ENCODE measurements around the gene PLSCR3. TPM values are rescaled to one million over a fixed set of nuclear protein-coding genes. Genes with fewer than 3 reads are reported as not detected.
A peak's percentile ranks its signal among the peaks of the same experiment; 100 is the strongest.
"Not testable (repeated sequence)": the region's sequence is repeated elsewhere in the genome, so short reads cannot be mapped to it uniquely, and the experiment has no call there.

Gene PLSCR3
- total RNA-seq, 2 donors from 2014 or later: 22.4 to 29.0 TPM

DNA sequence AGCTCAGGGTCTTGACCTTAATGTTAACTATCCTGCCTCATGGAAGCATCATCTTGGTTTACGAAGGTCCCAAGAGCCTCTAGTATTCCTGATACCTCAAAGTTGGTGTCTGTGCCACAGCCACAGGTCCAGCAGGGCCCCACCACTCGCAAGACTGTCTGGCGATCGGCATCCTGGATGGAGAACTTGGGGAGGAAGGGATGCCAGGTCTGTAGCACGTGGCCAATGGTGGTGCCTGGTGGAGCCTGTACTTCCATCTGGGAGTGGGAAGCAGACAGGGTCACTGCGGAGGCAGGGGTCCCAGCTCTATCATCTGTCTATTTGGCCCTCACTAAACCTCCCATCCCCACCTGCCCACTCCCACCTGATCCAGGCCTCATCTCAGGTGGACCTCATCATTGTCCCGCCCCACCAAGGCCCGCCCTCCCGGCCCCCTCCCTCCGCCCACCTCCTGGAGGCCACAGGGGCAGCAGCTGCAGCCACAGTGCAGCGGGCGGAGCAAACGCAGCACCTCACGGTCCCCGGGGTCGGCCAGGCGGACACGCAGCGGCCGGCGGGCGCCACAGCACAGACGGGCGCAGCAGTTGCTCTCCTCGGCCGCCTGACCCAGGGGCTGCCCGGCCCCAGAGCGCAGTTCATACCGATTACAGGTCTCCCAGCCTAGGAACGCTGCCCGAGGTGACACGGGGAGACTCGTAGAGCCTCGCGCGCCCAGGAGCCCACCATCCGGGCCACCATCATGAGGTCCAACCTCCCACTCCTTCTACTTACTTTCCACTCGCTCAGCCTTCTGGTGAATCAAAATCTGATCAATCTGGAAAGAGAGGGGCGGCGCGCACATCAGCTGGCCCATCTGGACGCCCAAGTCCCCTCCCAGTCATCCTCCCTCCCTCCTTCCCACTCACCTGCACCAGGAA is 1.4 kb downstream of the PLSCR3 start:
- intact Hi-C loops (cut with DNase I): loop anchor here in 1 of 2 donors (5.0 kb wide), 1 partner anchor 36 kb away; the partner anchor contains the start of gene TMEM95
- DNase-seq: no peak
- no peak for ATAC-seq

DNA sequence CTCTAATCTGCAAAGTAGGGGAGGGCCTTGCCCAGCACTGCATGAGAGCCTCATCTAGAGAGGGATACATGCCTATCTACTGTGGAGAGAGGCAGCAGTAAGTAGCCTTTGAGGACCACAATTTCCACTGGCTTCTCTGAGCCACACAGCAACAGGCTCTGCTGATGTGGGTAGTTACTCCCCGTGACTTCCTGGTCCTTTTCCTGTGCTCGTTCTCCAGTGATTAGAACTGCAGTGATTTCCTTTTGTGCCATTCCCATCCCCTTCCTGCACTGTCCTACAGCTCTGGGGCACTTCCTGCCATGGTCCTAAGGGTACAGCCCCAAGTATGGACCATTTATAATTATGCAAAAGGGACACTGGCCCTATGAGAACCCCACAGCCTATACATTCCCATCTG is 3.0 kb downstream of the PLSCR3 start:
- intact Hi-C loops (cut with DNase I): loop anchor here in 1 of 2 donors (5.0 kb wide), 1 partner anchor 34 kb away; the partner anchor contains the start of gene TMEM95
- ATAC-seq: no peak
- no peak for DNase-seq

GRCh38 chr17:7389924-7390910 is 4.1 kb downstream of the PLSCR3 start:
- no peak for ATAC-seq
- intact Hi-C loops (cut with DNase I): loop anchor here in 1 of 2 donors (5.0 kb wide), 1 partner anchor 33 kb away; the partner anchor contains the start of gene TMEM95
- no peak for DNase-seq

GRCh38 chr17:7388856-7389255 is 5.5 kb downstream of the PLSCR3 start:
- intact Hi-C loops (cut with DNase I): no loop called here
- no peak for ATAC-seq

DNA sequence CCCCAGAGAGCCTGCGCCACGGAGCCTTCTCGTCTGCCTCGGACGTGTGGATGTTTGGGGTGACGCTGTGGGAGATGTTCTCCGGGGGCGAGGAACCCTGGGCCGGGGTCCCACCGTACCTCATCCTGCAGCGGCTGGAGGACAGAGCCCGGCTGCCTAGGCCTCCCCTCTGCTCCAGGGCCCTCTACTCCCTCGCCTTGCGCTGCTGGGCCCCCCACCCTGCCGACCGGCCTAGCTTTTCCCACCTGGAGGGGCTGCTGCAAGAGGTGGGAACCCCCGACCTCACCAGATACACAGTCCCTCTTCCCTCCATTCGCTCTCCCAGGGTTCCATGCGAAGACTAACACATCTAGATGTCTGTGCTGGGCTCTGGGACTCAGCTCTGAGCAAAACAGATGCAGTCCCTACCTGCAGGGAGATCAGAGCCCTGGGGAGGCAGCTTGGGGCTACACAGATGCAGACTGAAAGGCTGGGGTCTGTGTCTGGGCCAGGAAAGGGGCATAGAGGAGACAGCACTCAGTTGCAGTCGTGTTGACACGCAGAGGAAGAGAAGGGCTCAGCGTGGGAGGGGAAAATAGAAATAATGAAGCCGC is 9.7 kb downstream of the PLSCR3 start:
- intact Hi-C loops (cut with DNase I): no loop called here
- DNase-seq (no peak), ATAC-seq (no peak)

More at GRCh38 chr17:7388856-7389255, 5.5 kb downstream of the PLSCR3 start:
- no peak for DNase-seq

DNA sequence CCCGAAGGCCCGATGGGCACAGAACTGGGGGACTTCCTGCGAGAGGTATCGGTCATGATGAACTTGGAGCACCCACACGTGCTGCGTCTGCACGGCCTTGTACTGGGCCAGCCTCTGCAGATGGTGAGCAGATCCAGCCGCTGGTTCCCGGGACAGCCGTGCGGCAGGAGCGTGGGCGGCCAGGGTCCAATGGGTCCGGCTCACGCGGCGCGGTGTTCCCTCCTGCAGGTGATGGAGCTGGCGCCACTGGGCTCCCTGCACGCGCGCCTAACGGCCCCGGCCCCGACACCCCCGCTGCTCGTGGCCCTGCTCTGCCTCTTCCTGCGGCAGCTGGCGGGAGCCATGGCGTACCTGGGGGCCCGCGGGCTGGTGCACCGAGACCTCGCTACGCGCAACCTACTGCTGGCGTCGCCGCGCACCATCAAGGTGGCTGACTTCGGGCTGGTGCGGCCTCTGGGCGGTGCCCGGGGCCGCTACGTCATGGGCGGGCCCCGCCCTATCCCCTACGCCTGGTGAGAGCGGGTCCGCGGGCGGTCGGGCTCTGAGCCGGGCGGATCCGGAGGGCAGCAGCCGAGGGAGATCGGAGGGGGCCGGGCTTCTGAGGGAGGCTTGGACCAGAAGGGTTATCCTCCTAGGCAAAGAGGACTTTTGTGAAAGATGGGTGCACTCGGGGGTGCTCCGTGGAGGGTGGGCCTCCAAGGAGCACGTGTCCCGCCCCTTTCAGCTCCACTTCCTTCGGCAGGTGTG is 10.4 kb downstream of the PLSCR3 start:
- DNase-seq (peak; percentile 62), ATAC-seq (peak; percentile 82 to 83)
- intact Hi-C loops (cut with DNase I): no loop called here

DNA sequence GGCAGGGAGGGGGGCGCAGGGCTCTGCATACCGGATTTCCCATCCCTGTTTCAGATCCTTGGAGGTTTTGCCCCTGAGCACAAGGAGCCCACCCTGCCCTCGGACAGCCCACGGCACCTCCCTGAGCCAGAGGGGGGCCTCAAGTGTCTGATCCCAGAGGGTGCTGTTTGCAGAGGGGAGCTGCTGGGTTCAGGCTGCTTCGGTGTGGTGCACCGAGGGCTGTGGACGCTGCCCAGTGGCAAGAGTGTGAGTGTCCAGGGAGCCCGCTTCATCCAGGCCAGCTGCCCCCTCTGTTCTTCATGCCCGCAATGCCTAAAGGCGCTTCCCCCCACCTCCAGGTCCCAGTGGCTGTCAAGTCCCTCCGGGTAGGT is 11.0 kb downstream of the PLSCR3 start:
- intact Hi-C loops (cut with DNase I): no loop called here
- ATAC-seq (no peak), DNase-seq (no peak)

- intact Hi-C loops (cut with DNase I): no loop called here
- DNase-seq (no peak), ATAC-seq (no peak)
Observed at GRCh38 chr17:7382901-7383300, 11.4 kb downstream of the PLSCR3 start.

DNA sequence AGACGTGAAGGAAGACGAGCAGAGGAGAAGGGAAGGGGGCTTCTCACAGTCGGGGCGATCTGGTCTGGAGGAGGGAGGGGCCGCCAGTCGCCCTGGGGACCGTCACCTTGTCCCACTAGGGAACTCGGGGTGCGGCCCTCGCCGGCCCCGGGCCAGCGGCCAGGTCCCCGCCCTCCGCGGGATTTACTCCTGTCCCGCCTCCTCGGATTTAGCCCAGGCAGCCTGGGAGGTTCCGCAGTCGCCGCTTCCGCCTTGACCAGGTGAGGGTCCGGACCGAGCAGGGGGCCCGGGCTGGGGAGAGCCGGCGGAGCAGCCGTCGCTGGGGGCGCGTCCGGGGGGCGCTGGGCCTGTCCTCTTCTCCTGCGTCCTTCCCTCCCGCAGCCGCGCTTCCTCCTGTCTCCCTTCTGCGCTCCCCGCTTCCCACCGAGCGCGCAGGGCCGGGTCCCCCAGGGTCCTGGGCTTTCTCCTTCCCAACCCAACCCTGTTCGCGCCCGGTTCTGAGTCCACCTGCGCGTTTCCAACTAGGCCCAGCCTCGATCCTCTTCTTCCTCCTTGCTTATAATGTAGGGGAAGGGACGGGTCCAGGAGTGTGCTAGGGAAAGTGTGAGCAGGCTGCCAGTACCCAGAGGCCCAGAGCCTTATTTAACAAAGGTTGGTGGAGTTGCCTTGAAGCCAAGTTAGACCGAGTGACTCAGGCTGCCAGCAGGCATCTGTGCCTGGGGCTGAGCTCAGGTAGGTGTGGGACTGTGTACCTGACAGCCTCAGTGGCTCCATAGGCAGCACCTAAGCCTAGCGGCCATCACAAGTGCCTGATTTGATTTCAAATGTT is 13.3 kb downstream of the PLSCR3 start, which contains the start of gene TNK1:
Gene TNK1, plus strand, starts transcription at position 235 of the 829 bp plus-strand sequence. CDS start 1,838 bp downstream, outside the sequence.
- intact Hi-C loops (cut with DNase I): no loop called here
- ATAC-seq (peak; percentile 48 to 72), DNase-seq (peak; percentile 65)

DNA sequence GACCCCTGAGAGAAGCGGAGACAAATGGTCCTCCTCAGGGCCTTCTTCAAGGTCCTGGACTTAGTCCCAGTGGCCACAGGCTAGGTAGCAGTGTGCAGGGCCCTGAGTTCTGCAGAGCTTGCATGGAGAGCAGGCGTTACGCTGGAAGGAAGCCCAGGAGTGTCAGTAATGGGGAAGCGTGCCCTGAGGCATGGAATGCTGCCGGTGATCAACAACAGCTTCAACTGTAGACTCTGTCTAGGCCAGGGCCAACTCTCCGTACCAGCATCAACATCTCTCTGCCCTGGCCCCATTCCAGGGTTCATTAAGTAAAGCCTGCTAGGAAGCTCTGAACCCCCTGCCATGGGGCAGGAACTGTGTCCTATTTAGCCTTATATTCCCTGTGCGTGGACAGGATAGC is 14.0 kb downstream of the PLSCR3 start:
- peak; percentile 52 to 71 for ATAC-seq
- DNase-seq: peak; percentile 56

DNA sequence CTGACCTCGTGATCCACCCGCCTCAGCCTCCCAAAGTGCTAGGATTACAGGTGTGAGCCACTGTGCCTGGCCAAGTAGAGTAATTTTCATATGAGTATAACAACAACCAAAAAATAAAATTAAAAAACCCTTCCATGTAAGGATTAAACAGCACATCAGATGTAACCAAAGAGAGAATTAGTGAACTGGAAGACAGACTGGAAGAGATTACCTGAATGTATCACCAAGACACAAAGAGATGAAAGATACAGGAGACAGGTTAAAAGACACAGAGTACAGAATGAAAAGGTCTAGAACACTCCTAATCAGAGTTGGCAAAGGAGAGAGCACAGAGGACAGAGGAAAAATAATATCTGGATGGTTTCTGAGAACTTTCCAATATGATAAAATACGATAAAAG is 15.2 kb downstream of the PLSCR3 start:
- DNase-seq: no peak
- ATAC-seq: no peak

More for the DNA sequence above, 14.0 kb downstream of the PLSCR3 start:
- intact Hi-C loops (cut with DNase I): no loop called here

GRCh38 chr17:7374353-7374752 is 20.0 kb downstream of the PLSCR3 start:
- DNase-seq (no peak), ATAC-seq (no peak)
- intact Hi-C loops (cut with DNase I): no loop called here

More for the DNA sequence above, 15.2 kb downstream of the PLSCR3 start:
- intact Hi-C loops (cut with DNase I): no loop called here

- ATAC-seq (no peak), DNase-seq (no peak)
- intact Hi-C loops (cut with DNase I): no loop called here
Observed at GRCh38 chr17:7370853-7371252, 23.5 kb downstream of the PLSCR3 start.

- intact Hi-C loops (cut with DNase I): loop anchor here in 1 of 2 donors (5.0 kb wide), 1 partner anchor 57 kb away; the partner anchor contains the start of genes SPEM2 and SPEM3
- ATAC-seq (no peak), DNase-seq (no peak)
Observed at GRCh38 chr17:7369825-7370224, 24.5 kb downstream of the PLSCR3 start.

- DNase-seq, ATAC-seq: not testable (repeated sequence)
- intact Hi-C loops (cut with DNase I): loop anchor here in 1 of 2 donors (5.0 kb wide), 1 partner anchor 59 kb away; the partner anchor contains the start of genes SPEM2 and SPEM3
Observed at GRCh38 chr17:7368599-7368994, 25.7 kb downstream of the PLSCR3 start.

DNA sequence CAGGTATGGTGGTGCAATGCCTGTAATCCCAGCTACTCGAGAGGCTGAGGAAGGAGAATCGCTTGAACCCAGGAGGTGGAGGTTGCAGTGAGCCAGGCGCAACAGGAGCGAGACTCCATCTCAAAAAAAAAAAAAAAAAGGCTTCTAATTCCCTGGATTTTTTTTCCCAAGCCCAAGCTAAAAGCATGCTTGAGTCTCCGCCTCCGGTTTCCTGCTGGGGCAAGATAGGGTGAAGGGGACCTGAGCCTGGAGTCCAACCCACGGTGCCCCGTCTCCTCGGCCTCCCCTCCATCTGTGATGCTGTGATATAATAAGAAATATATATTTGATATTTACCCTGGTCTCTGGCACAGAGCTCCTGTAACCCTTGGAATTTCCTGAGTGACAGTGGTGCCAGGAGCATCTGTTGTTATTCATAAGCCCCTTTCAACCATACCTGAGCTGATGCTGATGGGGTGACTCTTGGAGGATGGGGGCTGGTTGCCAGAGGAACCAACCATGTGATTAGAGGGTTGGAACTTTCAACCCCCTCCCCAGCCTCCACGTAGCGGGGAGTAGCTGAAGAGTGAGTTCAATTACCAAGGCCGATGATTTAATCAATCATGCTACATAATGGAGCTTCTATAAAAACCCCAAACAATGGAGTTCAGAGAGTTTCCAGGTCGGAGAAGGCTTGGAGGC is 26.3 kb downstream of the PLSCR3 start:
- no peak for ATAC-seq
- no peak for DNase-seq
- intact Hi-C loops (cut with DNase I): loop anchor here in 1 of 2 donors (5.0 kb wide), 1 partner anchor 59 kb away; the partner anchor contains the start of genes SPEM2 and SPEM3

Data from left cardiac atrium (tissue), 4 donors.